Measurements from ENCODE around the gene PAPLN. TPM values are rescaled to one million over a fixed set of nuclear protein-coding genes. Genes with fewer than 3 reads are reported as not detected.
A peak's percentile ranks its signal among the peaks of the same experiment; 100 is the strongest.

The PAPLN gene
- total RNA-seq, 2 donors from 2014 or later, result not detected

DNA sequence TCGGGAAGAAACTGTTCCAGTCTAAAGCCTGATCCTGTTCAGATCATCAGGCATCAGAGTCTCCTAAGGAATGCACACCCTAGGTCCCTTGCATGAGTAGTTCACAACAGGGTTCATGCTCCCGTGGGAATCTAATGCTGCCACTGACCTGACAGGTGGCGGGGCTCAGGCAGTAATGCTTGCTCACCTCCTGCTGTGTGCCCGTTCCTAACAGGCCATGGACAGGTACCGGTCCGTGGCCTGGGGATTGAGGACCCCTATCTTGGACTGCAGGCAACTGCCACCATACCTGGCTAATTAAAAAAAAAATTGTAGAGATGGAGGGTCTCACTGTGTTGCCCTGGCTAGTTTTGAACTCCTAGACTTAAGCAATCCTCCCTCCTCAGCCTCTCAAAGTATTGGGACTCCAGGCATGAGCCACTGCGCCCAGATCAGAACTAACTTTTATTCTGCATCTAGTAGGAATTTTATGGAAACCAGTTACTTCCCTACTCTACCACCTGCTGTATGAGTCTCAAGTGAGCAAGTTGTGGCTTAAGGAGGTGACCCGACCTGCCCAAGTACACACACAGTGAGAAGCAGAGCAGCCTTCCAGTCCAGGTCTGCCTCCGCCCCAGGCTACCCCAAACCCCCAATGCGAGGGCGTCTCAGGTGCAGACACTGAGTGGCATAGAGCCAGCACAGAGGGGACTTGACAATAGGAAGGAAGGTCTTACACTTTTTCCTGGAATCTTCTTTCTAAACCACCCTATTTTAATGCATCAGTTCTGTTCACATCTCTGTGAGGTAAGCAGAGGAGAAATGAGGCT, 2.5 kb upstream of the PAPLN start:
- ATAC-seq (no peak), DNase-seq (no peak)
- no peaks in the 10 kb centered on the region for H3K9me3 ChIP-seq (ENCODE audit: control insufficient read depth, low read length, poor library complexity, severe bottlenecking)
- H3K27me3 Mint-ChIP-seq, result peaks cover 65% of the 10 kb centered on the region
- H3K27ac Mint-ChIP-seq, result no peak overlapping the region
- peaks cover 8% of the 10 kb centered on the region for H3K36me3 Mint-ChIP-seq (ENCODE audit: low read depth)
- H3K4me3 Mint-ChIP-seq, result peak overlapping the region; percentile 19
- H3K4me1 Mint-ChIP-seq, result peaks cover 16% of the 10 kb centered on the region

DNA sequence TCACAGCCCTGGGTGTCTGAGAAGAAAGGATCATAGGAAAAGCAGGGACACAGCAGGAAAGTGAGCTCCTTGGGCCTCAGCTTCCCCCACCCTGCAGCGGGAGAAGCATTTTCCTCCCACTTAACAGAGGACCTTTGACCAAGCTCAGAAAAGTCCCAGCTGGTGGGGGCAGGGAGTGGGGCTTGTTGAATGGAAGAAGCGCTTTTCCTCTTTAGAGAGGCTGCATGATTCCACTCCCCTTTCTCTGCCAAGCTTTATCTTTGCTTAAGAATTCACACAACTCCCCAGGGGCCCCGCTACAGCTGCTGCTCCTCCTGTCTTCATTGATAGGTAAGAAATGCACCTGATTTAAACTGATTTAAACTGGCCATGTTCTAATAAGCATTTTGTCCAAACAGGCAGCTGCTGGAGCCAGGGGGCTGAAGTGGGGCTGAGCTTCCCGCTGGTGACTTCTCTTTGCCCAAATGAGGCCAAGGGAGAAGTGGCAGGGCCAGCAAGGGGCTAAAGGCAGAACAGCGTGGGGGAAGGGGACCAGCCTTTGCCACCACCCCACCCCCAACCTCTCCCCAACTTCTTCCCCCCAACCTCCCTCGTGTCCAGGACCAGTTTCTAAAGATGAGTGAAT, 1.7 kb upstream of the PAPLN start:
- H3K27me3 Mint-ChIP-seq, result peaks cover 73% of the 10 kb centered on the region
- H3K27ac Mint-ChIP-seq, result no peak overlapping the region
- peaks cover 8% of the 10 kb centered on the region for H3K36me3 Mint-ChIP-seq (ENCODE audit: low read depth)
- H3K4me3 Mint-ChIP-seq, result peak overlapping the region; percentile 93
- ATAC-seq (no peak), DNase-seq (no peak)
- H3K4me1 Mint-ChIP-seq, result peaks cover 16% of the 10 kb centered on the region
- H3K9me3 ChIP-seq (ENCODE audit: control insufficient read depth, low read length, poor library complexity, severe bottlenecking), result no peaks in the 10 kb centered on the region

DNA sequence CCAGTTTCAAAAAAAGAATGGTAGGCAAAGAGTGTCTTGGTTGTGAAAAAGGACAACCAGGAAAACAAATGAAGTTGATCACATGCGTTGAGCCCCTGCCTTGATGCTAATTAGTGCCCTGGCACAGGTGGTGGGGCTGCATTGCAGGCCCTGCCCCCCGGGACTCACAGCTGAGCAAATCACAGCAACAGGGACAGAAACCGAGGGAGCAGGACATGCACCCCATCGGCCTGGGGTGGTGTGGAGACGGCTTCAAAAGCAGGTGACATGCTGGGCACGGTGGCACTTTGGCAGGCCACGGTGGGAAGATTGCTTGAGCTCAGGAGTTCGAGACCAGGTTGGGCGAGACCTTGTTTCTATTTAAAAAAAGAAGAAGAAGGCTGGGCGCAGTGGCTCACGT, 1.1 kb upstream of the PAPLN start:
- H3K9me3 ChIP-seq (ENCODE audit: control insufficient read depth, low read length, poor library complexity, severe bottlenecking), result no peaks in the 10 kb centered on the region
- Mint-ChIP-seq H3K27me3 (peaks cover 76% of the 10 kb centered on the region), H3K4me3 (peak overlapping the region; percentile 93), H3K36me3 (ENCODE audit: low read depth) (peaks cover 8% of the 10 kb centered on the region), H3K27ac (no peak overlapping the region), H3K4me1 (peaks cover 16% of the 10 kb centered on the region)
- ATAC-seq, result no peak
- DNase-seq, result no peak

DNA sequence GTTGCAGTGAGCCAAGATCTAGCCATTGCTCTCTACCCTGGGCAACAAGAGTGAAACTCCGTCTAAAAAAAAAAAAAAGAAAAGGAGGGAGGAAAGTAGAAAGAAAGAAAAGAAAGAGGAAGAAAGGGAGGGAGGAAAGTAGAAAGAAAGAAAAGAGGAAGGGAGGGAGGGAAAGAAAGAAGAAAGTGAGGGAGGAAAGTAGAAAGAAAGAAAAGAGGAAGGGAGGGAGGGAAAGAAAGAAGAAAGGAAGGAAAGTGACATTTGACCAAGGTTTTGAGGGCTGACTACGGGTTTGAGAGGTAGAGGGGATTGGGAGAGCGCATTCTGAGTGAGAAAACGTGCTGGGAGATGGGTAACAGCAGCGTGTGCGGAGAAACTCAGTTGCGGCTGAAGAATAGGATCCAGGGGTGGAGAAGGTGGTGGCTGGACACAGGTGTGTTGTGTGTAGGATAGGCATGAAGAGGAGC, 521 bp upstream of the PAPLN start:
- DNase-seq, result no peak
- H3K4me1 Mint-ChIP-seq, result peaks cover 16% of the 10 kb centered on the region
- peaks cover 78% of the 10 kb centered on the region for H3K27me3 Mint-ChIP-seq
- peaks cover 11% of the 10 kb centered on the region for H3K36me3 Mint-ChIP-seq (ENCODE audit: low read depth)
- no peak for ATAC-seq
- H3K4me3 Mint-ChIP-seq, result peak overlapping the region; percentile 93
- H3K9me3 ChIP-seq (ENCODE audit: control insufficient read depth, low read length, poor library complexity, severe bottlenecking), result no peaks in the 10 kb centered on the region
- no peak overlapping the region for H3K27ac Mint-ChIP-seq

DNA sequence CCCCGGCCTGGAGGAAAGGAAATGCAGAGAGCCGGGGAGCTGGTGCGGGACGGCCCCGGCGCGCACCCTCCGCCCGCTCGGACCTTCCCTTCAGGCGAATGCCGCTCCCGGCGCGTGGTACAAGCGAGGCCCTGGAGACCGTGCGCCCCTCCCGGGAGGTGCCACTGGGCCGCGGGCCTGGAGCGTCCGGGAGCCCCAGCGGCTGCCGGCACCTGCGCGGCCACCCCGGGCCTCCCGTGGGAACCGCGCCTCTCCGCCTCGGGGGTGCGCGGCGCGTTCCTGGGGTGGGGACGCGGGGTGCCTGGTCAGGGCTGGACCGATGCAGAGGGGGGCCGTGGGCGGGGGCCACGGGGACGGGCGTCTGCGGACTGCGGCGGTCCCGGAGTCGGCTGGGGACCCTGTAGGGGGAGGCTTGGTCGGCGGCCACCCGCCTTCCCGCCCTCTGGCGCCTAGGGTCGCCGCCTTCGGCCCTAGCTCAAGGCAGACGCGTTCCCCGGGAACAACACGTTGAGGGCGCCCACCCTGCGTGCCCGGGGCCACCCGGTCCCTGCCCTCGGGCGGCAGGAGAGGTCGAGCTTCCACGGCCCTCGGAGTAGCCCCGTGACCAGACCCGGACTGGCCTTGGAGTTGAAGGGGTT, 599 bp downstream of the PAPLN start:
- no peaks in the 10 kb centered on the region for H3K9me3 ChIP-seq (ENCODE audit: control insufficient read depth, low read length, poor library complexity, severe bottlenecking)
- ATAC-seq (peak; percentile 24), DNase-seq (no peak)
- Mint-ChIP-seq H3K27ac (no peak overlapping the region), H3K4me3 (peak overlapping the region; percentile 72), H3K36me3 (ENCODE audit: low read depth) (peaks cover 13% of the 10 kb centered on the region), H3K4me1 (peaks cover 20% of the 10 kb centered on the region), H3K27me3 (peaks cover 84% of the 10 kb centered on the region)

DNA sequence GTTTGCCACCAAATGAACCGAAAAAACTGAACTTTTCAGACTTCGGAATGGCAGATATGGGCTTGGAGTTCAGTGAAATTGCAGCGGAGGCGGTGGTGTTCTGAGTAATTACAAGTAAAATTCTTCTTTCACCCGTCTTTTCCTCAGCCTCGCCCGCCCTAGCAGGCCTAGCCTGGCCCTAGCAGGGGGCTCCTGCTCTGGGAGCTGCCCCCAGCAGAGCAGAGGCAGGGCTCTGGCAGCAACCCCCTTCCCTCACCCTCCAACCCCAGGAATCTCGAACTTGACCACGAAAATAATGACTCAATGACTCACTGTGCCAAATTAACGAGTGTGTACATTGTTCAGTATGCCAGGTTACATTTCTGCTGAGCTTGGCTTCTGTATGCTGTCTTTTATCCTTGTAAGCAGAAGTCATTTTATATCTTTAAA, 1.1 kb downstream of the PAPLN start:
- peak overlapping the region; percentile 72 for H3K4me3 Mint-ChIP-seq
- ATAC-seq (no peak), DNase-seq (no peak)
- H3K27me3 Mint-ChIP-seq, result peaks cover 85% of the 10 kb centered on the region
- H3K9me3 ChIP-seq (ENCODE audit: control insufficient read depth, low read length, poor library complexity, severe bottlenecking), result no peaks in the 10 kb centered on the region
- H3K4me1 Mint-ChIP-seq, result peaks cover 24% of the 10 kb centered on the region
- no peak overlapping the region for H3K27ac Mint-ChIP-seq
- peaks cover 13% of the 10 kb centered on the region for H3K36me3 Mint-ChIP-seq (ENCODE audit: low read depth)

DNA sequence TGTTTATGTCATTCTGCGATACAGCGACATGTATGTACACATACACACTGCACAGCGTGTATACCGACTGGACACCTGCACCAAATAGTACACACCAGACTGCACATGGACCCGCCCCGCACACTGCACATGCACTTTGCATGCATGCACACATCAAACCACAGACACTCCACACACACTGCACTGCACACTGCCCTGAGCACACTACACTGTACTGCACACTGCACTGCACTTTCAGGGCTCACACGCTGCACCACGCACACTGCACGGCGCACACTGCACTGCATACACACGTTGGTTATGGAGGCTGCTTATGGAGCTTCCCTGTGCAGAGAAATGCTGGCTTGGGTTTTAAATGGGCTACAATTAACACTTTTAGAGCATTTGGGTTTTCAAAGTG, 1.6 kb downstream of the PAPLN start:
- peaks cover 13% of the 10 kb centered on the region for H3K36me3 Mint-ChIP-seq (ENCODE audit: low read depth)
- H3K4me1 Mint-ChIP-seq, result peaks cover 25% of the 10 kb centered on the region
- peak overlapping the region; percentile 49 for H3K4me3 Mint-ChIP-seq
- H3K9me3 ChIP-seq (ENCODE audit: control insufficient read depth, low read length, poor library complexity, severe bottlenecking), result no peaks in the 10 kb centered on the region
- ATAC-seq, result no peak
- H3K27ac Mint-ChIP-seq, result no peak overlapping the region
- H3K27me3 Mint-ChIP-seq, result peaks cover 85% of the 10 kb centered on the region
- no peak for DNase-seq

DNA sequence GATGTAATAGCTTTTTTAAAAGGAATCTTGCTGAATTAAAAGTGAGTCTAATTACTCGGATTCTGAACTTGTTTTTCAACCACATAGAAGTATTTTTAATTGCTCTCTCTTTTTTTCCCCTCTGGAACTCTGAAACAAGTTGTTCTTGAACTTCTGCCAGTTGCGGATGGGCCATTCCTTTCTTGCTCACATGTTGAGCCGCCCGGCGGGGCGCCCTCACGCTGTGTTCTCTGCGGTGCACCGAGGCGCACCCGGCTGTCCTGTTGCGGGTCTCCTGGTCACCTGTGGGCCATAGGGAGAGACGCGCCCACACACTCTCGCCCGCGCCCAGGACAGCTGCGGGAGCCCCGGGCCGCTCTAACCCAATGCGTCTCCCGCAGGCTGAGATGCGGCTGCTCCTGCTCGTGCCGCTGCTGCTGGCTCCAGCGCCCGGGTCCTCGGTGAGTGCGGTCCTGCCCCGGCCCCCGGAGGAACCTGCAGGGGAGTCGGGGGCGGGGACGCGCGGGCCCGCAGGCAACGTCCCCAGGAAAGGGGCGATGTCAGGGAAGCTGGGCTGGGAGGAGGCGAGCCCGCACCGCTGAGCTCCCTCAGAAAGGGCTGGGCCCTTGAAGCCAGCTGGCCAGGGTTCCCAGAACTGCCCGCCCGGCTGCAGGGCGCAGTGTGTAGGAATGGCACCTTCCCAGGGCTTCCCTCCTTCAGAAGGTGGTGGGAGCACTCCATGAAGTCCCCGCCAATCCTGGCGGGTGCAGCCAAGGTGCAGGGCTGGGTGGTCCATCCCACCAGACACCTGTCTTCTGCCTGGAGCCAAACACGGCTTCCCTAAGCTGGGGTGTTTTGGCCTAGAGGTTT, 2.3 kb downstream of the PAPLN start:
- no peak overlapping the region for H3K4me3 Mint-ChIP-seq
- peaks cover 25% of the 10 kb centered on the region for H3K4me1 Mint-ChIP-seq
- DNase-seq (no peak), ATAC-seq (no peak)
- H3K9me3 ChIP-seq (ENCODE audit: control insufficient read depth, low read length, poor library complexity, severe bottlenecking), result no peaks in the 10 kb centered on the region
- H3K27me3 Mint-ChIP-seq, result peaks cover 88% of the 10 kb centered on the region
- peaks cover 13% of the 10 kb centered on the region for H3K36me3 Mint-ChIP-seq (ENCODE audit: low read depth)
- H3K27ac Mint-ChIP-seq, result no peak overlapping the region

DNA sequence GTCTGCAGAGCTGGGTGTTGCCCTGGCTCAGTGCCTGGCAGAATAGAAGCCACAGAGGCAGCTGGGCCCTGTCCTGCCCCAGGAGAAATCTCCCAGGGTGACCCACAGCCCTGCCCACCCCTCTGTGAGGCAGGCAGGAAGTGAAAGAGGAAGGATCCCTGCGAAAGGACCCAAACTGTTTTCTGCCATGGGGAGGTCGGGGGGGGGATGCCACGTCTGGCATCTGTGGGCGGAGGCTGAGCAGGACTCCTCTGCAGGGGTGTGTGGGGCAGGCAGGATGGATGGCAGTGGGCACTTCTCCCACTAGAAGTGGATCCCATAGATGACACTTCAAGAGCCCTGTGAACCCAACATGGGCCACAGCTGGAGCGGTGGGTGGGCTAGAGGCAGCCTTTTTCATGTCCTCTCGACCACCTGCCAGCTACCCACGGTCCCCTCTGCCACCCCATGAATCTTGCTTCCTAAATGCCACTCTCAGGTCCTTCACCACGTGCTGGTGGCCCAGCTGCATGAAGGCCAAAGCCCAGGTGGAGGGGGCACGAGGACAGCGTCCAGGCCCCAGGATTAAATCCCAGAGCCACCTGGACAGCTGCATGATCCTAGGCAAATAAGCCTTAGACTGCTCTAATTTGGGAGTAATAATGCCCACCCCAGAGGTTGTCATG, 3.6 kb downstream of the PAPLN start:
- H3K9me3 ChIP-seq (ENCODE audit: control insufficient read depth, low read length, poor library complexity, severe bottlenecking), result no peaks in the 10 kb centered on the region
- Mint-ChIP-seq H3K4me3 (no peak overlapping the region), H3K36me3 (ENCODE audit: low read depth) (peaks cover 13% of the 10 kb centered on the region), H3K27me3 (peaks cover 80% of the 10 kb centered on the region), H3K27ac (no peak overlapping the region), H3K4me1 (peaks cover 25% of the 10 kb centered on the region)
- DNase-seq (no peak), ATAC-seq (no peak)

DNA sequence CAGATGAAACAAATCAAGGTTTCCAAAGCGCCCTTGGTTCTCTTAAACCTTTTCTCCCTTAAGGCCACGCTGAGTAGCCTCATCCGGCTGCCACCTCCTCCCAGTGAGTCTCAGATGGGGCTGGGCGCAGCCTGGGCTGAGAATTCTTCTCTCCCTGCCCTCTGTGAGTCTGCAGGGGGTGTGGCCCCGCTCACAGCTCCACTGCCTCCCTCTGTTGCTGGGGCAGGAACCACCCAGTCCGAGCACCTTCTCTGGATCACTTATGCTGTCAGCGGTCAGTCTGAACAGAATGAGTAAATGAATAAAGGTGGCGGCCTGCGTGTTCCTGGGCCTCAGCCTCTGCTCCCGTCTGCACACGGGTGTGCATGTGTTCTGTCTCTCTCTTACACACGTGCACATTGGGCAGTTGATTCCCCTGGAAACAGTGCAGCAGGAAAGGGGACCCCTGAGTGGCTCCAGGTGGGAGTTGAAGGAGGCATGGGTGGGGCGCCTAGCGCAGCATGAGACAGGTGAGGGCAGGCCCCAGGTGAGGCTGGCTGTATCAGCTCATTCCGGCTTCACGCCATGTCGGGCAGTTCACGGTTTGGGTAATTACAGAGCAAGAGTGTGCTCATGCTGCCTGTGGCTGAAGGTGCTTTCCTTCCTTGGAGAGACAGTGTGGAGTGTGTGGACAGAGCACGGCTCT, 4.3 kb downstream of the PAPLN start:
- no peak for ATAC-seq
- no peaks in the 10 kb centered on the region for H3K9me3 ChIP-seq (ENCODE audit: control insufficient read depth, low read length, poor library complexity, severe bottlenecking)
- H3K4me3 Mint-ChIP-seq, result no peak overlapping the region
- no peak for DNase-seq
- no peak overlapping the region for H3K27ac Mint-ChIP-seq
- peaks cover 77% of the 10 kb centered on the region for H3K27me3 Mint-ChIP-seq
- H3K4me1 Mint-ChIP-seq, result peaks cover 25% of the 10 kb centered on the region
- peaks cover 10% of the 10 kb centered on the region for H3K36me3 Mint-ChIP-seq (ENCODE audit: low read depth)

DNA sequence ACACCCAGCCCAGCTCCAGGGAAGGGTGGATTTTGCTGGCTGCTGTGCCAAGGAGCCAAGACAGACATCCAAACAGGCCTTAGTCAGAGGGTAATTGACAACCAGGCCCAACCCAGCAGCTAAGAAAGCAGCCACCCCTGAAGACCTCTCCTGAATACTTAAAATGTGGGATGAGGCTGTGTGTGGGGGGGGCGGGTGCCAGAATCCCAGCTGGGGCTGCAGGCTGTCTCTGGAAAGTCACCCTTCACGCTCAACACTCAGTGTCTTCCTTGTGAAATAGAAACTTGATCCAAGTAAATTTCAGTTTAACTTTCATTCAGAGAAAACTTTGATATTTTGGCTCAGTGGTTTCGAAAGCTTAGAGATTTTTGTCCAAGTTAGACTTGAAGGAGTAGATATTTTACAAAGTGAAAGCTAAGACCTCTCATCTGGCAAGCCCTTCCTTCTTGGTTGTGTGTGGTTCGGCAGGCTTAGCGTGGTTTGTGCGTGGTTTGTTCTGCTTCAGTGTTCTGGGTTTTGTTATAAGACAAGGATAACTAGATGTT, 5.1 kb downstream of the PAPLN start:
- DNase-seq (no peak), ATAC-seq (no peak)
- Mint-ChIP-seq H3K27ac (no peak overlapping the region), H3K4me1 (peaks cover 26% of the 10 kb centered on the region), H3K27me3 (peaks cover 74% of the 10 kb centered on the region), H3K4me3 (peak overlapping the region; percentile 52), H3K36me3 (ENCODE audit: low read depth) (peaks cover 4% of the 10 kb centered on the region)
- no peaks in the 10 kb centered on the region for H3K9me3 ChIP-seq (ENCODE audit: control insufficient read depth, low read length, poor library complexity, severe bottlenecking)

DNA sequence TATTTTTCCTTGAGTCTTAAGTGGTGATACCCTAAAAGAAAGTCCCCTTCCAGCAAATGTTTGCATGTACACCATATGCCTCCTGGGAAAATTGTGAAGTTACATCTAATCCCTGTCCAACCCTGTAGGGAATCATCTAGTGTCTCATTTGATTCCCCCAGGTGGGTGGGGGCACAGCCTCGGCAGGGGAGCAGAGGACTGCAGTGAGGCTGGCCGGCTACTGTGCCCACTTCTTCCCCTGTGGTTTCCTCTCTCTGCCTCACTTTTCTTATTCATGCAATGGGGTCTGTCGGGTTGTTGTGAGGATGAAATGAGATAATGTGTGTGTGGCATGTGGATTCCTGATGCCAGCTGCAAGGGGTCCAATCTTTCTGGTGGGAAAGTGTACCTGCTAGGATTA, 6.0 kb downstream of the PAPLN start:
- no peak for ATAC-seq
- Mint-ChIP-seq H3K4me1 (peaks cover 27% of the 10 kb centered on the region), H3K4me3 (no peak overlapping the region), H3K27ac (no peak overlapping the region), H3K27me3 (peaks cover 72% of the 10 kb centered on the region), H3K36me3 (ENCODE audit: low read depth) (peaks cover 4% of the 10 kb centered on the region)
- no peak for DNase-seq
- no peaks in the 10 kb centered on the region for H3K9me3 ChIP-seq (ENCODE audit: control insufficient read depth, low read length, poor library complexity, severe bottlenecking)
